ENCODE measurements around the gene HPS5.

Gene HPS5

DNA sequence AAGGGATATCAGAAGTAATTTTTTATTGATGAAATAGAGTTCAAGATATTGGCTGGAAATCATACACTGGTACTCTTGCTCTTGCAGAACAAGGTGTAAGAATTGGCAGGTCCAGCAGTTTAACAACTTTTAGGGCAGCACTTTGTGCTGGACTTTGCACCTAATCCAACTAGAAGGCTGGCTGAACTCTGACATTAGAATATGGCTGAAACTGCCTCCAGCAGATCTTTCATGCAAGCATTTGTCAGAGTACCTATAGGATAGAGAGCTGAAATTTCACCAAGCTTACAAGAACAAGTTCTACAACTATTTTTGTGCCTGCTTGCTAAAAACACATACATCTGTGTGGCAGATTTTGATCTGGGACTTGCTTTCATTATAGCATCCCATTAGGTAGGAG is 17.2 kb downstream of the HPS5 start:
- H3K4me3 ChIP-seq (ENCODE audit: low read length) = no peak overlapping the region
- no peak for DNase-seq (ENCODE audit: low read depth)
- TF ChIP-seq, protein P1, sequence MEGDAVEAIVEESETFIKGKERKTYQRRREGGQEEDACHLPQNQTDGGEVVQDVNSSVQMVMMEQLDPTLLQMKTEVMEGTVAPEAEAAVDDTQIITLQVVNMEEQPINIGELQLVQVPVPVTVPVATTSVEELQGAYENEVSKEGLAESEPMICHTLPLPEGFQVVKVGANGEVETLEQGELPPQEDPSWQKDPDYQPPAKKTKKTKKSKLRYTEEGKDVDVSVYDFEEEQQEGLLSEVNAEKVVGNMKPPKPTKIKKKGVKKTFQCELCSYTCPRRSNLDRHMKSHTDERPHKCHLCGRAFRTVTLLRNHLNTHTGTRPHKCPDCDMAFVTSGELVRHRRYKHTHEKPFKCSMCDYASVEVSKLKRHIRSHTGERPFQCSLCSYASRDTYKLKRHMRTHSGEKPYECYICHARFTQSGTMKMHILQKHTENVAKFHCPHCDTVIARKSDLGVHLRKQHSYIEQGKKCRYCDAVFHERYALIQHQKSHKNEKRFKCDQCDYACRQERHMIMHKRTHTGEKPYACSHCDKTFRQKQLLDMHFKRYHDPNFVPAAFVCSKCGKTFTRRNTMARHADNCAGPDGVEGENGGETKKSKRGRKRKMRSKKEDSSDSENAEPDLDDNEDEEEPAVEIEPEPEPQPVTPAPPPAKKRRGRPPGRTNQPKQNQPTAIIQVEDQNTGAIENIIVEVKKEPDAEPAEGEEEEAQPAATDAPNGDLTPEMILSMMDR (conservative IDR thresholded peaks at IDR 0.05; ENCODE audit: low read depth, low read length) = no peak

DNA sequence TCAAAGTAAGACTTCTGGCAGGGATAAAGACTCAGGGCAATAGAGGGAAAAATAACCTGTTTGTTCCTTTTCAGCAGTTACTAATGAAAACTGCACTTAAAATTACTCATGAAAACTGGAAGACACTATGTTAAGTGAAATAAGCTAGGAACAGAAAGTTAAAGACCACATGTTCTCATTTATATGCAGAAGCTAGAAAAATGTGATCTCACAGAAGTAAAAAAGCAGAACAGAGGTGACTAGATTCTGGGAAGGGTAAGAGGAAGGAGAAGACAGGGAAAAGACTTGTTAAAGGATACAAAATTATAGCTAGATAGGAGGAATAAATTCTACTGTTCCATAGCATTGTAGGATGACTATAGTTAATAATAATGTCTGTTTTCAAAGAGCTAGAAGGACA is 22.2 kb downstream of the HPS5 start:
- H3K4me3 ChIP-seq (ENCODE audit: low read length) = no peak overlapping the region
- TF ChIP-seq, protein P1 (conservative IDR thresholded peaks at IDR 0.05; ENCODE audit: low read depth, low read length) = no peak
- no peak for DNase-seq (ENCODE audit: low read depth)

DNA sequence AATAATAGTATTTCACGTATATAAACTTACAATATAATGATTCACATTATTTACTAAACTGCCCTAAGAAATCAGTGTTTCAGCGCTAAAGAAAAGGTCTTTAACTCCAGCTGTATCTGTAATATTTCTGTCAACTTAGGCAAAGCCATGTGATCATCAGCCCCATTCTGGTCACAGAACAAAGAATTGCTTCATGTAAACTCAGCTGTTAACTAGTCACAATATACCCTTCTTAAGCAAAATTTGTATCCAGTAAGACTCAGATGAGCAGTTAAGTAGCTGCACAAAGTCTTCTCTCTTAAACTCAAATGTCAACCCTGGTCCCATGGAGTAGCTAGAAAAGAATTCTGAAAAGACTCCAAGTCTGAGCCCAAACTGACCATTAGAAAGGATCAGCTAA is 26.6 kb downstream of the HPS5 start:
- no peak for DNase-seq (ENCODE audit: low read depth)
- TF ChIP-seq, protein P1 (conservative IDR thresholded peaks at IDR 0.05; ENCODE audit: low read depth, low read length) = no peak
- no peak overlapping the region for H3K4me3 ChIP-seq (ENCODE audit: low read length)

DNA sequence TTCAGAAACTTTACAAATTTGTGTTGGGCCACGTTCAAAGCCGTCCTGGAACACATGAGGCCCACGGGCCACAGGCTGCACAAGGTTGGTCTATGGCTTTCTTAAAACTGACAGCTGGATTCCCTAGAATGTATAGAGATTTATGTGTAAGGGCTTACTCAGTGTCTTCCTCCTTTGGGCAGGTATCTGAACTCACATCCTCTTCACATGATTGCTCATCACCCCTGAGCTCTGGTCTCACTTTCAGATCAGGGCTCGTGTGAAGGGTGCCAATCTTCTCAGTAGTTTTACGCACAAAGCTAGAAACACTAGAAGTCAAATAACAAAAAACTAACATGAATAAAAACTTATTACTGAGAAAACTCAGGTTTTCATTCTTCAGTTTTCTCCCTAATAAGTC is 27.1 kb downstream of the HPS5 start:
- TF ChIP-seq, protein P1 (conservative IDR thresholded peaks at IDR 0.05; ENCODE audit: low read depth, low read length) = no peak
- H3K4me3 ChIP-seq (ENCODE audit: low read length) = no peak overlapping the region
- no peak for DNase-seq (ENCODE audit: low read depth)

DNA sequence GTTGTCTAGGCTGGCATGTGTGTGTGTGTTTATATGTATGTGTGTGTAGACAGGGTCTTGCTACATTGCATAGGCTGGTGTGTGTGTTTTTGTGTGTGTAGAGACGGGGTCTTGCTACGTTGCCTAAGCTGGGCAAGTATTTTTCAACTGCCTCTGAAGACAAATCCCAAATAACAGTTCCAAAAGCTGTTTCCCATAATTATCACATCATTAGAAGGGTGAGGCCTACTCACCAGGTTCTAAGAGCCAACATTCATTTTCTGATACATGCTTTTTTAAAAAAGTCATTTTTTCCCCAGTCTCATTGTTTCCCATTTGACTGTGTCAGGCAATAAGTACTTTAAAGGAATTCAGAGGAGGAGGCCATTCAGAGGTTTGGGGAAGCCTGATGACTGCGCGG is 33.0 kb downstream of the HPS5 start:
- DNase-seq (ENCODE audit: low read depth) = no peak
- H3K4me3 ChIP-seq (ENCODE audit: low read length) = no peak overlapping the region
- TF ChIP-seq, protein P1 (conservative IDR thresholded peaks at IDR 0.05; ENCODE audit: low read depth, low read length) = no peak

DNA sequence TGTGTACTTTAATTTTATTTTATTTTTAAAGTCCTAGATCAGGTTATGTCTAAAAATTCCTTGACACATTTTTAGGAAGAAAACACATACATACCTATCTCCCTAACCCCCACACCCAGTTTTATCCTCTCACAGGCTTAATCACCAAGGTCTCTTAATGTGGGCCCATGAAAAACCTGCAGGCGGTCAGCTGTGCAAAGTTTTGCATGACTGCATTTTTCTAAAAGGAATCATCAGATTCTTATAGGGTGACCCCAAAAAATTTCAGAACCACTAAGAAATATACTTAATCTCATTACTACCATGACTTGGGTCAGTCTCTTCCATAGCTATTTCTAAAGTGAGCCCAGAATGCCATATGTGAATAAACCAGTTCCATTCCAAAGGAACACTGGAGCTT is 36.1 kb downstream of the HPS5 start:
- no peak for DNase-seq (ENCODE audit: low read depth)
- no peak overlapping the region for H3K4me3 ChIP-seq (ENCODE audit: low read length)
- TF ChIP-seq, protein P1 (conservative IDR thresholded peaks at IDR 0.05; ENCODE audit: low read depth, low read length) = no peak

DNA sequence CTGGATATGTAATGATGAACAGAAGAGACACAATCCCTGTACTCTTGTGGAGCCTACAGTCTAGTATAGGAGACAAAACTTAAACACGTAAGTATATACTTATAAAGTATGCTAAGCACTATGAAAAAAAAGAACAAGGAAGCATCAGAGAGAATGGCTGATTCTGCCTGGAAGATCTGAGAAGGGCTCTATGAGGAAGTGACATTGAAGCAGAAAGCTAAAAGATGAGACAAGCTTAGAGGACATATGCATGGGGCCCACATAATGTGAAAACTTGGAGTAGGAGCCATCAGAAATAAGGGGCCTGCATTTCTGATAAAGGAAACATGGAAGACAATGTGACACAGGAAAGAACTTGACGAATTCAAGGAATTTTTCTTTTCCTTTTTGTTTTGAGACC is 39.3 kb downstream of the HPS5 start:
- DNase-seq (ENCODE audit: low read depth) = no peak
- TF ChIP-seq, protein P1 (conservative IDR thresholded peaks at IDR 0.05; ENCODE audit: low read depth, low read length) = no peak
- no peak overlapping the region for H3K4me3 ChIP-seq (ENCODE audit: low read length)

Measured in retinal pigment epithelial cell (primary cell).